HG03103 (cell line): Measurements from ENCODE around the gene SELENOM.
A peak's percentile ranks its signal among the peaks of the same experiment; 100 is the strongest.
"Not testable (repeated sequence)": the region's sequence is repeated elsewhere in the genome, so short reads cannot be mapped to it uniquely, and the experiment has no call there.

Source experiments
- ATAC-seq: cut with Tn5 transposase; IDR thresholded peaks from one replicate; pipeline ENCODE4 v1.9.1; 2021; ENCODE audit warnings: low read depth; ENCODE audit not compliant: unreplicated experiment

Gene SELENOM

GRCh38 chr22:31080848-31081649 is 26.3 kb downstream of the SELENOM start, which contains the start of gene SMTN:
Gene SMTN, plus strand, starts transcription at chr22:31081318. Its CDS starts 1,941 bp downstream, at chr22:31083259.
- ATAC-seq, result peak; percentile 58

DNA sequence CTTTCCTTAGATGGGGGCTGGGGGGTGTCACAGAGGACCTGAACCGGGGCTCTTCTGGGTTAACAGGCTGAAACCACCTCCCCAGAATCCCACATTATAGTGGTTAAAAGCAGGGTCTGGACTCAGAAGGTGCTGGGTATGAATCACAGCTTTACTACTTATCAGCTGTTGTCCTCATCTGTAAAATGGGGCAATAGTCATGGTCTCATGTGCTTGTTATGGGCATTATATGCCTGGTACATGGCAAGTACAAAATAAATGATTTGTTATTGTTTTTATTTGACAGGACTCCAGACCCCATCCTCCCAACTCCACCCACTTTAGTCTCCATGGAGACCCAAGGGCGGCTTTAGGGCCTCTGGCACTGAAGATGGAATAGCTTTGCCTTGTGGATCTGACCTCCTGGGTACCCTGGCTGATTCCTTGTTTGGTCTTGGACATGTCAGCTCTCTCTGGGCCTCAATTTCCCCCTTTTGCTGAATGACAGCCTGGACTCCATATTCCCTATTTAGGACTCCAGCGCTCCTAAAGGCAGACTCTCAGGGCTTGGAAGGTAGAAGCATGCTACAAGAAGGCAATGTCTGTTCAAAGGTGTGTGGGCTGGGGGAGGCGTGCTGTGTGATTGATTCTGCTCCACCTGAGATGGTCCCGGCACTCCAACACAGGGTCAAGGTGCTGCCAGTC is 27.1 kb downstream of the SELENOM start:
- no peak for ATAC-seq

DNA sequence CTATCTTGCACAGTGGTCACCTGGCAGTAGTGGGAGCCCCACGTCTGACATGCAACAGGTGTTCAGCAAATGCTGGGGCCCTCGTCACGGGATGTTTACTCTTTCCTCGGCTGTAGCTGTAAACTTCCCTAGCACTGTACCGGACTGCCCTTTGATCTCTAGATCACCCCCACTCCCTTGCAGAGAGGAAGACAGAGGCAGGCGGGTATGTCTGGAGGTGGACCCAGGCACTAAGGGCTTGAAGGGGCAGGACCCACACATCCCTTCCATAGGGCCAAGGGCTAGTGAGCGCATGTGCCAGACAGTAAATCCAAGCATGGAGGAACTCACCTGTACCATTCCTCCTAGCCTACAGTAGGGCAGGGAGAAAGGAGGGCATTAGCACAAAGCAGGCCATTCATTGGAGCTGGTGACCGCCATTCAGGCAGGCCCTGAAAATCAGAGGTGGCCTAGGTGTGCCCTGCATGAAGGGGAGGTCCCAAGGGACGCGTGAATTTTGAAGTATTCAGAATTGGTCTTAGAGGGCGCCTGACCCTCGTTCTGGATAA is 28.2 kb downstream of the SELENOM start:
- no peak for ATAC-seq

- not testable (repeated sequence) for ATAC-seq
These were observed 29.0 kb downstream of the SELENOM start for GRCh38 chr22:31078389-31078788.

DNA sequence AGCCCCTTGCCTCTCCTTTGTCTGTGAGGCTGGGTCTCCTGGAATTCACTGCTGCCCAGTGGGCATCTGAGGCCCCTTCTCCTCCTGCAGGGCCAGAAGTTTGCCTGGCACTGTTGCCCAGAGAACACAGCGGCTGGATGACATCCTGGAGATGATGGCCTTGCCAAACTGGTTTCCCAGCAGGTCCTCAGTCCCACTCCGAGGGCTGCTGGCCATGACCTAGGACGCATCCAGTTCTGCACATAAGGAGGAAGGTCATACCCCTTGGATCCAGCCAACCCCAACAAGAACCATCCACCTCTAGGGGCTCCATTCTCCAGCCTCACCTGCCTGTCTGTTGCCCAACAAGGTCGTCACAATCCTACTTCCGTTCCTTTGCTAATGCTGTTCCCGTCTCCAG is 29.7 kb downstream of the SELENOM start:
- ATAC-seq, result no peak

- no peak for ATAC-seq
These were observed 31.4 kb downstream of the SELENOM start for GRCh38 chr22:31075961-31076360.

DNA sequence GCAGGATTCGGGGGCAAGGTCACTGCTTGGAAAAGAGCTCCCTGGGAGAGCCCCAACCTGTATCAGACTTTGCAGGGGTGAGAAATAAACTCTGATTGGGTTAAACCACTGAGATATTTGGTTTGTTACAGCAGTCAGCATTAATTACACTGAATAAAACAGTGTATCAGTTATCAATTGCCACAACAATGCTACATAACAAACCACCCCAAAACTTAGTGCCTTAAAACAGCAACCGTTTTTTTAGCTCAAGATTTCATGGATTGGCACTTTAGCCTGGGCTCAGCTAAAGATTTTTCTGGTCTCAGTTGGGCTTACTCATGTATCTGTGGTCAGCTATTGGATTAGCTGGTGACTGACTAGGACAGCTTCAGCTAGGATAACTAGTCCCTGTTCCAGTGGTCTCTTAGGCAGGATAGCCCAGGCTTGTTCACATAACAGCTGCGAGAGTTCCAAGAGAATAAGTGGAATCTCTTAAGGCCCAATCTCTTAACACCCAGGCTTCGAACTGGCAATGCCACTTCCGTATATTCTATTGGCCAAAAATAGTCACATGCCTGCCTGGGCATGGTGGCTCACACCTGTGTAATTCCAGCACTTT is 33.7 kb downstream of the SELENOM start:
- not testable (repeated sequence) for ATAC-seq

DNA sequence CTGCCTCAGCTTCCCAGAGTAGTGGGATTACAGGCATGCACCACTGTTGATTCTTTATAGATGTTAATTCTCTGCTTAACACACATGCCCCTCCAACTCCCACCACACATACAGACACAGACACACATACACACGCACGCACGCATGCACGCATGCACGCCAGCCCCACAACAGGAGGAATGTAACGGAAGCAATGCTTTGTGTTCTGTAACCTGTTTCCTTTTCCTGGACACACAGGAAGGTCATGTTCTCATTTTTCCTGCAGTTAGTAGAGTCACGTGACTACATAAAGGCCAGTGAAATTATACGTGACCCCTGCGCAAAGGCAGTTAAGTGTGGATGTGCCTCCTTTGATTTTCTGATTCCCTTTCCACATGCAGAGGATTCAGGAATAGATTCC is 34.2 kb downstream of the SELENOM start:
- ATAC-seq, result not testable (repeated sequence)

DNA sequence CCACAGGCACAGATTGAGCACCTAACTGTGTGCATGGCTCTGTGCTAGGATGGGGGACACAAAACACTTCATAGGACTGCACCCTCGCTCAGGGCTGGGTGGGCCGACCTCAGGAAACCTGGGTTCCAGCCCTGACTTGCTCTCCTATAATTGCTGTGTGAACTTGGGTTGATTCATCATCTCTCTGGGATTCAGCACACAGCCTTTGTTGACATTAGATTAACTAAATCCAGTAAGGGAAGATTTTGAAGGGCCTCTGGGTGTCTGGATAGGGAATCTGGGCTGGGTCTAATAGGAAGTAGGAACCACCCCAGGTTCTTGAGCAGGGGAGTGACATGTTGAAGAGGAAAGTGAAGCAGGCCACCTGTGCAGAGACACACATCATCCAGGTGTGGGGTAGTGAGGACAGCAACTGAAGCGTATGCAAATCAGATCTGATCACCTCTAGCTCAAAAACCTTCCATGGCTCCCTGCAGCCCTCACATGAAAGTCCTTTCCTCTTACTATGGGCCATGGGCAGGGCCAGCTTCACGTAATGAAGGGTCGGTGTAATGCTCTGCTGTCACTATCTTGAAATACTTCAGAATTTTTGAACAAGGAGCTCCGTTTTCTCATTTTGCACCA is 37.6 kb downstream of the SELENOM start:
- not testable (repeated sequence) for ATAC-seq

DNA sequence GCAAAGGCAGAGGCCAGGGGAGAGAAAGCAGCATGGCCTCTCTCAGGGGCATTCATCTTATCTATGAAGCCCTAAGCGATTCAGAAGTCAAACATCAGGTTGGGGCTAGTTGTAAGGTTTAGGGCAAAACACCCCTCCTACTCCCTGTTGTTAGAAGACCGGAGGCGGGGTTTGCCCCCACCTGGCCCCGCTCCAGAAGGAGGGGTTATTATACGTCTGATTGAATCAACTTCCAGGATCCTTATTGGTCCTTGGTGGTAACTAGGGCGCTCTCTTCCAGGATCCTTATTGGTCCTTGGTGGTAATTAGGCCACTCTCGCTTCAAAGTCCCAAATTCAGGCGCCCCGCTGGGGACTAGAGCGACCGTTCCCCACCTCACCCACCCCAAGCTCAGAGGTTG is 38.4 kb downstream of the SELENOM start:
- no peak for ATAC-seq

DNA sequence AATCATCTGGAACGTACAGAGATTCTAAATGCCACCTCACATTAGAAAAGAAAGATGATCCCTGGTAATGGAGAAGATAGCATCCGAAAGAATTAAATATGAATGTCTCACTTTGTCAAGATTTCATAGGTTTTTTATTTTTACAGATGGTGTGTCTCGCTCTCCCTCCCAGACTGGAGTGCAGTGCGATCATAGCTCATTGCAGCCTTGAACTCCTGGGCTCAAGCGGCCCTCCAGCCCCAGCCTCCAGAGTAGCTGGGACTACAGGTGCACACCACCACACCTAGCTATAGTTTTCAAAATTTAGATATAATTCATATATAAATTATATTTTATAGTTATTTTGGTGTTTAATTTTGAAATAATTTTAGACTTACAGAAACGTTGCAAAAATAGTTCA is 43.0 kb downstream of the SELENOM start:
- no peak for ATAC-seq

GRCh38 chr22:31062566-31063230 is 44.7 kb downstream of the SELENOM start:
- ATAC-seq, result no peak

- not testable (repeated sequence) for ATAC-seq
These were observed 47.7 kb downstream of the SELENOM start for GRCh38 chr22:31059663-31060062.

GRCh38 chr22:31056986-31057599 is 50.3 kb downstream of the SELENOM start:
- no peak for ATAC-seq

GRCh38 chr22:31055635-31056159 is 51.7 kb downstream of the SELENOM start:
- ATAC-seq, result no peak

DNA sequence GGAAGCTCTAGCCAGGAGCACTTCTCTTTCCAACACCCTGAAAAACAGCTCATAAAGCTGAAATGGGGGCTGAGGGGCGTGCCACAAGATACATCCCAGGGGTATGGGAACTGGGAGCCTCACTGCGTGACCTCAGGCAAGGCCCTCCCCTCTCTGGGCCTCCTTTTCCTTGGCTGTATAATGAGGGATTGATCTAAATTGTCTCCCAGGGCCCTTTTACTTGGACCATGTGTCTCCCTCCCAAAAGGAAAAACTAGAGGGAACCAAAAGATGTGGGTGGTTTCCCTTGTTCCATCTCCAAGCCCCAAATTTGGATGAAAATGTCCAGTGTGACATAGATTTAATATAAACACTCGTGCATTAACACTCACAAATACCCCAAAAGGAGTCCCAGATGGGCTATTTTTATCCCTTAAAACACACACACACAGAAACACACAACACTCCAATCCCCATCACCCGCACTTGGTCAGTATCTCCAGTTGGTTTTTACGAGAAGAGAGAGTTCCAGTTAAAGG is 52.2 kb downstream of the SELENOM start:
- no peak for ATAC-seq
